Medulla oblongata (tissue), 1 donor: ENCODE measurements around the gene SOX5.
"Not testable (repeated sequence)": the region's sequence is repeated elsewhere in the genome, so short reads cannot be mapped to it uniquely, and the experiment has no call there.

ENCODE experiments used
- DNase-seq: peaks from one replicate; pipeline ENCODE4 v3.0.0-alpha.2; 2015; ENCODE audit errors: extremely low spot score

Gene SOX5

GRCh38 chr12:23909551-23909950 lies 39.9 kb downstream of the SOX5 start:
- no peak for DNase-seq

GRCh38 chr12:23906329-23906728 lies 43.1 kb downstream of the SOX5 start:
- peak; percentile 54 for DNase-seq

GRCh38 chr12:23899434-23899833 lies 50.0 kb downstream of the SOX5 start:
- no peak for DNase-seq

- DNase-seq = no peak
Observed at GRCh38 chr12:23898121-23898520, 51.3 kb downstream of the SOX5 start.

GRCh38 chr12:23895792-23896218 lies 53.7 kb downstream of the SOX5 start:
- peak; percentile 76 for DNase-seq

- no peak for DNase-seq
Observed at GRCh38 chr12:23893611-23894010, 55.9 kb downstream of the SOX5 start.

- no peak for DNase-seq
Observed at GRCh38 chr12:23891115-23891514, 58.4 kb downstream of the SOX5 start.

- DNase-seq = no peak
Observed at GRCh38 chr12:23889069-23889440, 60.4 kb downstream of the SOX5 start.

- DNase-seq = no peak
Observed at GRCh38 chr12:23888396-23889068, 60.9 kb downstream of the SOX5 start.

GRCh38 chr12:23887055-23887835 lies 62.2 kb downstream of the SOX5 start:
- DNase-seq = peak; percentile 4

GRCh38 chr12:23885394-23885793 lies 64.1 kb downstream of the SOX5 start:
- no peak for DNase-seq

GRCh38 chr12:23884909-23885308 lies 64.6 kb downstream of the SOX5 start:
- DNase-seq = no peak

GRCh38 chr12:23880988-23881387 lies 68.5 kb downstream of the SOX5 start:
- DNase-seq = no peak

- DNase-seq = not testable (repeated sequence)
Observed at GRCh38 chr12:23876618-23877017, 72.9 kb downstream of the SOX5 start.

GRCh38 chr12:23867794-23868193 lies 81.7 kb downstream of the SOX5 start:
- no peak for DNase-seq

- DNase-seq = no peak
Observed at GRCh38 chr12:23862701-23863100, 86.8 kb downstream of the SOX5 start.

GRCh38 chr12:23860019-23860418 lies 89.5 kb downstream of the SOX5 start:
- DNase-seq = no peak

GRCh38 chr12:23857178-23857577 lies 92.3 kb downstream of the SOX5 start:
- DNase-seq = no peak

GRCh38 chr12:23855813-23856212 lies 93.7 kb downstream of the SOX5 start:
- no peak for DNase-seq

- no peak for DNase-seq
Observed at GRCh38 chr12:23854598-23854997, 94.9 kb downstream of the SOX5 start.

GRCh38 chr12:23853640-23854039 lies 95.8 kb downstream of the SOX5 start:
- DNase-seq = no peak

GRCh38 chr12:23851602-23852001 lies 97.9 kb downstream of the SOX5 start:
- no peak for DNase-seq

GRCh38 chr12:23847857-23848256 lies 101.6 kb downstream of the SOX5 start:
- DNase-seq = no peak
